GM19467 (cell line): Measurements from ENCODE around the gene C3orf20.

Source experiments
- ATAC-seq: cut with Tn5 transposase; IDR thresholded peaks from one replicate; pipeline ENCODE4 v1.9.1; 2021; ENCODE audit warnings: mild to moderate bottlenecking, moderate library complexity; ENCODE audit not compliant: unreplicated experiment

Gene C3orf20

GRCh38 chr3:14810070-14810791 is 135.3 kb downstream of the C3orf20 start:
- ATAC-seq, result no peak

GRCh38 chr3:14810801-14811661 is 136.1 kb downstream of the C3orf20 start:
- ATAC-seq, result no peak

- ATAC-seq, result no peak
Observed at GRCh38 chr3:14811684-14812083, 136.7 kb downstream of the C3orf20 start.

GRCh38 chr3:14812196-14812790 is 137.4 kb downstream of the C3orf20 start:
- no peak for ATAC-seq

- ATAC-seq, result no peak
Observed at GRCh38 chr3:14814411-14814871, 139.5 kb downstream of the C3orf20 start.

GRCh38 chr3:14816359-14816758 is 141.4 kb downstream of the C3orf20 start:
- no peak for ATAC-seq

- no peak for ATAC-seq
Observed at GRCh38 chr3:14818804-14819500, 144.0 kb downstream of the C3orf20 start, which contains the start of gene FGD5. Gene FGD5, plus strand, starts transcription at chr3:14818962. Its CDS starts 110 bp downstream, at chr3:14819072.

- ATAC-seq, result no peak
Observed at GRCh38 chr3:14819671-14820070, 144.7 kb downstream of the C3orf20 start.

- no peak for ATAC-seq
Observed at GRCh38 chr3:14820156-14820555, 145.2 kb downstream of the C3orf20 start.

- no peak for ATAC-seq
Observed at GRCh38 chr3:14821151-14821550, 146.2 kb downstream of the C3orf20 start.

- ATAC-seq, result no peak
Observed at GRCh38 chr3:14822134-14822533, 147.2 kb downstream of the C3orf20 start.
